ENCODE results near the gene OSGEPL1.

- TF ChIP-seq EZH2phosphoT487 (IDR thresholded peaks at IDR 0.05; ENCODE audit: borderline replicate concordance, low read length), result no peak
- no peak for TF ChIP-seq CTCF (conservative IDR thresholded peaks at IDR 0.05; ENCODE audit: low read depth, low read length)
- no peak for TF ChIP-seq EZH2 (IDR thresholded peaks at IDR 0.05; ENCODE audit: low read length, unreplicated experiment)
Observed at GRCh38 chr2:189799531-189799930, 36.9 kb upstream of the OSGEPL1 start.

Measured in PC-3 (cell line).